Heart right ventricle (tissue), 16 donors: ENCODE results near the gene GSG1. TPM values are rescaled to one million over a fixed set of nuclear protein-coding genes. Genes with fewer than 3 reads are reported as not detected.

ENCODE experiments used
- ATAC-seq, 8 donors: fragments of 200-7000 bp; cut with Tn5 transposase; one replicate each; pipeline ENCODE4 v1.9.1; 2020; ENCODE audit warnings: mild to moderate bottlenecking in 8 of 8, moderate library complexity in 8 of 8, moderate number of reproducible peaks in 1 of 8
- DNase-seq, 2 donors: peaks; one replicate each; pipeline ENCODE4 v3.0.0-alpha.2; 2020
- H3K27ac ChIP-seq, 10 donors: fragments of 200-600 bp; sonication (generic) in 2 of 10; one replicate each; pipeline versions ENCODE4 v1.5.0 to v1.8.0; 2020 to 2022; ENCODE audit warnings: mild to moderate bottlenecking in 3 of 10
- H3K27me3 ChIP-seq, 7 donors: fragments of 200-600 bp; one replicate each; pipeline ENCODE4 v1.8.0; 2021 to 2022; ENCODE audit warnings: mild to moderate bottlenecking in 2 of 7
- H3K36me3 ChIP-seq, 9 donors: fragments of 200-600 bp; sonication (generic) in 1 of 9; one replicate each; pipeline versions ENCODE4 v1.5.0 to v1.8.0; 2020 to 2022; ENCODE audit warnings: mild to moderate bottlenecking in 2 of 9
- H3K4me1 ChIP-seq, 9 donors: fragments of 200-600 bp; sonication (generic) in 1 of 9; one replicate each; pipeline versions ENCODE4 v1.5.0 to v1.8.0; 2020 to 2022; ENCODE audit warnings: mild to moderate bottlenecking in 4 of 9
- H3K4me3 ChIP-seq, 10 donors: fragments of 200-600 bp; sonication (generic) in 2 of 10; one replicate each; pipeline versions ENCODE4 v1.5.0 to v1.8.0; 2020 to 2022; ENCODE audit warnings: mild to moderate bottlenecking in 7 of 10, moderate library complexity in 2 of 10
- H3K9me3 ChIP-seq, 11 donors: fragments of 200-600 bp in 10 of 11; sonication (generic) in 2 of 11; one replicate each; pipeline versions ENCODE4 v1.5.0 to v1.8.0; 2013 to 2022; ENCODE audit warnings: mild to moderate bottlenecking in 2 of 11, control low read depth in 1 of 11, moderate library complexity in 1 of 11
- WGBS, 2 donors: extraction: QIAGEN DNeasy Blood & Tissue Kit; methylation state at CpG; one replicate each; pipeline ENCODE4 v1.1.7; 2013; ENCODE audit warnings: inconsistent platforms in 1 of 2; 5-methylcytosine and 5-hydroxymethylcytosine counted together
- intact Hi-C, 10 donors: fragments of 100-400 bp; cut with DNase I; formaldehyde crosslinking; loops; one replicate each; pipeline versions ENCODE4 v1.11.1 to v1.14.2; 2022
- polyA plus RNA-seq, 2 donors: library from polyadenylated mRNA; stranded (reverse); fragments of 200-250 nt; gene quantifications; one replicate each; pipeline ENCODE4 v1.2.3, GENCODE V29; 2013
- total RNA-seq, 10 donors: library from RNA; stranded (reverse); fragmentation: NEBNext Ultra II Directional in 3 of 10; extraction: Animal tissue kit (Norgen Biotek cat#: 25700) in 3 of 10; gene quantifications; one replicate each; pipeline versions ENCODE4 v1.2.1 to v1.2.4, GENCODE V29; 2021 to 2023
- TF ChIP-seq, protein P1 (sequence below), 9 donors: fragments of 200-600 bp; sonication (generic) in 2 of 9; IDR thresholded peaks; one replicate each; pipeline versions ENCODE4 v1.5.0 to v1.8.0; 2021 to 2022; ENCODE audit warnings: antibody characterized with exemption in 9 of 9, mild to moderate bottlenecking in 5 of 9, moderate library complexity in 1 of 9
- donor health status: Arrhythmogenic right ventricular cardiomyopathy.
- donor health status: ischemic (EF 13 %, LVEDD 7.1; RV severe dilation, severe dysfunction).
- donor health status: healthy with polysubstance abuse.
- donor health status: DM: no; HTN: yes; CAD: no.
- donor health status: DM: no; HTN: no; CAD: no.
- donor health status: ischemic (EF 25% LVEDD 6.9; RV normal size, moderate dysfunction).
- donor health status: ischemic (EF 25% LVEDD 5.7; RV mildly dilated, moderate dysfunction).
- donor health status: healthy.
- donor health status: DM: yes; HTN: yes; CAD: no.
- donor health status: Ischemic cardiomyopathy.
- donor health status: ischemic (EF 35%, LVEDD 5.7; RV mildly dilated, moderate dysfunction).
- donor health status: nonischemic (EF 11% LVEDD 7.7; RV severe dilation, severe dysfunction).
- donor health status: DM: yes; HTN: yes; CAD: no.
- donor health status: PGD.
- donor health status: ischemic (EF 29% LVEDD 5.4; RV normal size, mild dysfunction).
- donor health status: nonischemic (EF 23%, LVEDD 6.1; RV moderate dilation, normal function).

The GSG1 gene
- total and polyA plus RNA-seq, 12 donors = not detected

DNA sequence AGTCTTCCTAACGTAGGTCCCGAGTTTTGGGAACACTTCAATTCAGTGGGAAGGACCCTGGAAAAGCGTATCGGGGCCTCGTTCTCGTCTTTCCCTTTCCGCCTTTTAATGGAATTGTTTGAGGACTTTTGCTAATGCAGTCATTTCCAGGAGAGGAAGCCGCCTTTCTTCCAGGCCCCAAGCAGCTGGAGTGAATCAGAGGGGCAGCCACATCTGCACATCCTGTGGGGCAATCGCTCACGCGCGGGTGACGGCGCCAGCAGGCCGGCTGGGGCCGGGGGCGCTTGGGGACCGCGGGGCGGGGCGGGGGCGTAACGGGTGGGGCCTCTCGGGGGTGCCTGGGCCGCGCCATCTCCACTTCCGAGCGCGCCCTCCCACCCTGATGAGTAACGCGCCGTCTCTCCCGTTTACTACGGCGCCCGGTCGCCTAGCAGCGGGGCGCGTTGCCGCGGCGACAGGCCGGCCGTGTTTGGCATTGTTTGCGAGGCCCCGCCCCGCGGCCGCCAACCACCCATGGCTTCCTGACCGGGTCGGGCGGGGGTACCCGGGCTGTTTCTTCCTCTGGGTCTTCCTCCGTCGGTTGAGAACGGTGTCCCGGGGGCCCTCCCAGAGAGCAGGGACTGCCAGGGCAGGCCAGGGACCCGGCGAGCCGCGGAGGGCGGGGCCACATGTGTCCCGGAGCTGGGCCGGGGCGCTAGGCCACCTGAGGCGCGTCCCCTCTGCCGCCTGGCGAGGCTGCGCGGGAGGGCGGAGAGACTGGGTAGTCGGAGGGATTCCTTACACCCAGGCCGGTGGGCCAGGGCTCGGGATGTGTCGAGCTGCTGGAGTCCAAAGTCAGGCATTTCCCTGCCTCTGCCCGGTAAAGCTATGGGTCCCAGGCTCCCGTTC lies 2.3 kb downstream of the GSG1 start:
- no peaks in the 10 kb centered on the region for H3K9me3 ChIP-seq
- peak overlapping the region; percentile 29 to 67 (median 60) for H3K4me3 ChIP-seq
- TF ChIP-seq, protein P1, sequence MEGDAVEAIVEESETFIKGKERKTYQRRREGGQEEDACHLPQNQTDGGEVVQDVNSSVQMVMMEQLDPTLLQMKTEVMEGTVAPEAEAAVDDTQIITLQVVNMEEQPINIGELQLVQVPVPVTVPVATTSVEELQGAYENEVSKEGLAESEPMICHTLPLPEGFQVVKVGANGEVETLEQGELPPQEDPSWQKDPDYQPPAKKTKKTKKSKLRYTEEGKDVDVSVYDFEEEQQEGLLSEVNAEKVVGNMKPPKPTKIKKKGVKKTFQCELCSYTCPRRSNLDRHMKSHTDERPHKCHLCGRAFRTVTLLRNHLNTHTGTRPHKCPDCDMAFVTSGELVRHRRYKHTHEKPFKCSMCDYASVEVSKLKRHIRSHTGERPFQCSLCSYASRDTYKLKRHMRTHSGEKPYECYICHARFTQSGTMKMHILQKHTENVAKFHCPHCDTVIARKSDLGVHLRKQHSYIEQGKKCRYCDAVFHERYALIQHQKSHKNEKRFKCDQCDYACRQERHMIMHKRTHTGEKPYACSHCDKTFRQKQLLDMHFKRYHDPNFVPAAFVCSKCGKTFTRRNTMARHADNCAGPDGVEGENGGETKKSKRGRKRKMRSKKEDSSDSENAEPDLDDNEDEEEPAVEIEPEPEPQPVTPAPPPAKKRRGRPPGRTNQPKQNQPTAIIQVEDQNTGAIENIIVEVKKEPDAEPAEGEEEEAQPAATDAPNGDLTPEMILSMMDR (IDR thresholded peaks at IDR 0.05) = peak in 1 of 9 donors; percentile 9
- WGBS, 2 donors = 2% methylated on average over 72 to 79 of the region's 79 CpGs
- peaks cover 10 to 69% (median 50%) of the 10 kb centered on the region in 9 donors for H3K4me1 ChIP-seq
- H3K36me3 ChIP-seq = no peaks in the 10 kb centered on the region
- DNase-seq (peak; percentile 90 to 91), ATAC-seq (peak; percentile 75 to 95 (median 84))
- intact Hi-C loops = loop anchor here in 5 of 10 donors (2.0 to 5.0 kb wide), 7 partner anchors 46 to 106 kb away; partner anchors contain the start of genes HEBP1 (in 2 of the 5) and EMP1 (in 1 of the 5)
- H3K27me3 ChIP-seq = no peaks in the 10 kb centered on the region
- peak overlapping the region; percentile 86 to 98 (median 96) for H3K27ac ChIP-seq

DNA sequence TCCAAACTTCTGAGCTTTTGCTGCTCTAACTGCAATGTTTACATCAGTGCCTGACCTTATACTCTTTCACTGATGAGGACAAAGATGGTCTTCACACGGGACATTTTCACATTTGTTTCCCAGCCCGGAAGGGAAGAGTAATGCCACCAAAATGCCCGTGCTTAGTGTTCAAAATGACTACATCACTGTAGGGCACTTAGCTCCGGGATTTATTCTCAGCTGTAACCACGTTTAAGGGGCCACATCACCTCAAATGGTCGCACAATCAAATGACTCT lies 2.9 kb downstream of the GSG1 start:
- peak overlapping the region in 9 of 10 donors; percentile 35 to 67 (median 61) for H3K4me3 ChIP-seq
- no peak for DNase-seq
- no peaks in the 10 kb centered on the region for H3K9me3 ChIP-seq
- peak in 1 of 8 donors; percentile 3 for ATAC-seq
- intact Hi-C loops = loop anchor here in 5 of 10 donors (2.0 to 5.0 kb wide), 7 partner anchors 46 to 106 kb away; partner anchors contain the start of genes HEBP1 (in 2 of the 5) and EMP1 (in 1 of the 5)
- TF ChIP-seq, protein P1 (IDR thresholded peaks at IDR 0.05) = no peak
- H3K4me1 ChIP-seq = peaks cover 10 to 69% (median 50%) of the 10 kb centered on the region in 9 donors
- peak overlapping the region; percentile 86 to 98 (median 96) for H3K27ac ChIP-seq
- 16 to 18% methylated on average over 6 of the region's 6 CpGs for WGBS, 2 donors
- no peaks in the 10 kb centered on the region for H3K36me3 ChIP-seq
- H3K27me3 ChIP-seq = no peaks in the 10 kb centered on the region

DNA sequence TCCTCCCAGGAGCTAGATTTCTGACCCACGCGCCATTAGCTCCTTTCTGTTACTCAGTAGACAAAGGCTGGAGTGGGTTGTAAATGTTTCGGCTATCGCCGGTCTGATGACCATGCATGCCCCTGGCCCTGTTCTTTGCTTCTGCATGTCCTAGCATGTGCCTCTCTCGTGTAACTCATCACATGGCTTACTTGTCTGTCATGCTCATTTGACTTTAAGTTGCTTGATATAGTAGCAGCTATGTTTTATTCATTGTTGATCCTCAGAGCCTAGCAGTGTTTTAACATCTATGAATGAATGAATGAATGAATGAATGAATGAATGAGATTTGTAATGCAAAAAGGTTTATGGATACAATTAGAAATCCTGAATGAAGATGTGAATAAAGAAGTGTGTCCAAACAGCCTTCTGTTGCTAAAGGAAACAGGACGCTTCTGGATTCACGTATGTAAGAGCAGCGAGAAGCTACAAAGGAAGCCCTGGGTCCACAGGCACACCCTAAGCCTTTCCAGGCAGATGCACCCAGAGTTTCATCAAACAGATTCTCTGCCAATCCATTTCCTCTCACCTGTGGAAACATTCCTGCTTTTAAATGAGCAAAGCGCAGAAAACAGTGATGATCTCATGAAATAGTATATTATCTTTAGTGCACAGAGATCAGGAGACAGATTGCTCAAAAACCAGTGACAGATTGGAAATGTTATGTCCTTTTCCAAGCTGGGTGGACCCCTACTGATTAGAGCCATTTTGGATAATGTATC lies 3.4 kb downstream of the GSG1 start:
- Histone ChIP-seq H3K4me1 (peaks cover 10 to 69% (median 50%) of the 10 kb centered on the region in 9 donors), H3K4me3 (peak overlapping the region in 5 of 10 donors; percentile 59 to 66 (median 61)), H3K9me3 (no peaks in the 10 kb centered on the region), H3K36me3 (no peaks in the 10 kb centered on the region), H3K27ac (peak overlapping the region; percentile 86 to 98 (median 96)), H3K27me3 (no peaks in the 10 kb centered on the region)
- ATAC-seq (no peak), DNase-seq (no peak)
- intact Hi-C loops = loop anchor here (2.0 to 10.0 kb wide), 16 partner anchors 47 to 188 kb away; partner anchors contain the start of genes HEBP1 (in 4 of the 10), EMP1 (in 3 of the 10) and FAM234B (in 1 of the 10)
- TF ChIP-seq, protein P1 (IDR thresholded peaks at IDR 0.05) = no peak
- WGBS, 2 donors = 75 to 76% methylated on average over 10 of the region's 10 CpGs
